ENCODE data around the gene CACNA2D3. TPM values are rescaled to one million over a fixed set of nuclear protein-coding genes. Genes with fewer than 3 reads are reported as not detected.

Gene CACNA2D3
- total RNA-seq, 4 donors from 2014 or later: 0.83 to 5.0 (median 2.5) TPM

DNA sequence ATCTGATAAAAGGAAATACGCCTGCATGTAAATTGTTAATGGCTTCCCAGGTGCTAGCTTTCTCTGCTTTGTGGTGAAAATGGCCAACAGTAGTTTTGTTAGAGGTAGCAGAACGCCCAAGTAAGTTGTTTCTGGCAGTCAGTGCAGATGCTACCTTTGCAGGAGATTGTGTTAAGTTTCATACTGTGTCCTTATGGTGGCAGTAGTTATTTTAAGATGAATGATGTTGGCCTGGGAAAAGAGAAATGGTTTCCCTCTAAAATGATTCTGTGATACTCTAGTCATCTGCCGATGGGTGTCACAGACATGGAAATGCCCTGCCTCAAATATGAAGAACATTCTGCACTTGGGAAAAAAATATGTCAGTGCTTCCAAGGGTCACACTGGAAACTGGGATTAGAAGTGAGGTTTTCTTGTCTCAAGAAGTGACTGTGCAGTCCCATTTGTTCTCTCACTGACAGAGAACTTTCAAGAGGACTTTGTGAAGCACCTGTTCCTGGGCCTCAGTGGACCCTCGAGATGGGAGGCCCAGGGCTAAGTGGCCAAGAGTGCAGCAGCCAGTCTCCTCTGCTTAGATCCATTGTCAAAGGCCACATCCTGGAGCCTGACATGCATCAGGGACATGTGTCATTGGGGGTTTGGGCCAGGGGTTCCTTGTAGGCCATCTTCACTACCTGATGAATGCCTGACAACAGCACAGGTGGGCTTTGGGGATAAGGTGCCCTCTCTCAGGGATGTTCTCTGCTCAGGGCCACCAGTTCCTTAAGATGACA is 393.3 kb downstream of the CACNA2D3 start:
- H3K9me3 ChIP-seq: no peaks in the 10 kb centered on the region
- H3K36me3 ChIP-seq: no peaks in the 10 kb centered on the region
- no peaks in the 10 kb centered on the region for H3K4me1 ChIP-seq
- no peak for DNase-seq
- H3K27ac ChIP-seq: no peak overlapping the region
- no peak overlapping the region for H3K4me3 ChIP-seq
- intact Hi-C loops (cut with DNase I; ENCODE audit: low total_unique reads): no loop called here
- no peak for TF ChIP-seq POLR2A (IDR thresholded peaks at IDR 0.05)
- no peak for TF ChIP-seq CTCF (IDR thresholded peaks at IDR 0.05)
- H3K27me3 ChIP-seq: no peaks in the 10 kb centered on the region

- no peak overlapping the region for H3K4me3 ChIP-seq
- intact Hi-C loops (cut with DNase I; ENCODE audit: low total_unique reads): no loop called here
- H3K36me3 ChIP-seq: no peaks in the 10 kb centered on the region
- H3K27ac ChIP-seq: no peak overlapping the region
- TF ChIP-seq CTCF (IDR thresholded peaks at IDR 0.05) (no peak), POLR2A (IDR thresholded peaks at IDR 0.05) (no peak)
- no peaks in the 10 kb centered on the region for H3K9me3 ChIP-seq
- DNase-seq: no peak
- no peaks in the 10 kb centered on the region for H3K27me3 ChIP-seq
- H3K4me1 ChIP-seq: no peaks in the 10 kb centered on the region
Observed at GRCh38 chr3:54517424-54517823, 395.1 kb downstream of the CACNA2D3 start.

DNA sequence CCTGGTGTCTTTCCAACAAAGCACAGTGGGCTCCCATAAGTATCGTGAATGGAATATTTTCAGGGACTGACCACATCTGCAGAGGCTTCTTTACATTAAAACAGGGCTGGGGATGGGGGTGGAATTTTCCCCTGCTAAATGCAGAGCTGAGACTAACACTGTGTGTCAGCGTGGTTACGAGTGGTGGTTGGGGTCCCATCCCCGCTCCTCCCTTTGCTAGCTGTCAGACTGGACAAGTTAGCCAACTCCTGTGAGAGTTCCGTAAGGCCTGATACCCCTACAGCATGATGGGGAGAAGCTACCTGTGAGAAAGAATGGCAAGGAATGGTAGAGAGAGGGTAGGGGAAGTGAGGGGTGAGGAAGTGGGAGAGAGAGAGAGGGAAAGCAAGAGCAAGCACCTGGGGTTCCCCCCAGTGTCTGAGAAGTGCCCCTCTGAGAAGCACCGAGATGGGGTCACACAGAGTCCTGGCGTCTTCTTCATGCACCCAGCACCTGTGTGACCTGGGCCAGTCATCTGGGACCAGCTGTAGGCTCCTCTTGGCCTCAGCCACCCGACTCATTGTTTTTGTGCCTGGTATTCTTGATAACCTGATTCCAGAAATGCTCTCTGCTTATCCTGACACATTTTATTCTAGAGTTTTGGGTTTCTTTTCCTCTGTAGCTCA is 395.8 kb downstream of the CACNA2D3 start:
- Histone ChIP-seq H3K27ac (no peak overlapping the region), H3K4me1 (no peaks in the 10 kb centered on the region), H3K27me3 (no peaks in the 10 kb centered on the region), H3K36me3 (no peaks in the 10 kb centered on the region), H3K9me3 (no peaks in the 10 kb centered on the region), H3K4me3 (no peak overlapping the region)
- intact Hi-C loops (cut with DNase I; ENCODE audit: low total_unique reads): no loop called here
- DNase-seq: no peak
- TF ChIP-seq CTCF (IDR thresholded peaks at IDR 0.05): no peak
- no peak for TF ChIP-seq POLR2A (IDR thresholded peaks at IDR 0.05)

DNA sequence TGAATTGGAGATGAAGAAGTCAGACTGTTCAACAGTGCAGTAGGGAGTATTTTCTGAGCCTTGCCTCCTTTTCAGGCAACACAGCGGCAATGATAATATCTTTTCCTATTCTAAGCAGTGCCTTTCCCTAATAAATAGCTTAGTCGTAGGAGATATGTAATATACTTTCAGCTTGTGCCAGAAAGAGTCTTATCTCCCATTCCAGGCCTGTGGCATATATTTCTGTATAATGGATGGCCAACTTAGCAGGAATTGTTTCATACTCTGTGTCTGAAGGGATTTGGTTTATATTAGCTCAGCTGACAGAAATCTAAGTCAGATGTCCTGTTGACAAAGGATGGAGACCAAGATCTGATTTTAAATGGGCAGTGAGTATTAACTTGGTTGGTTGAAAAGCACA is 397.1 kb downstream of the CACNA2D3 start:
- DNase-seq: no peak
- no peaks in the 10 kb centered on the region for H3K9me3 ChIP-seq
- intact Hi-C loops (cut with DNase I; ENCODE audit: low total_unique reads): no loop called here
- no peaks in the 10 kb centered on the region for H3K36me3 ChIP-seq
- no peaks in the 10 kb centered on the region for H3K27me3 ChIP-seq
- no peak overlapping the region for H3K4me3 ChIP-seq
- no peak for TF ChIP-seq POLR2A (IDR thresholded peaks at IDR 0.05)
- no peak for TF ChIP-seq CTCF (IDR thresholded peaks at IDR 0.05)
- H3K4me1 ChIP-seq: no peaks in the 10 kb centered on the region
- no peak overlapping the region for H3K27ac ChIP-seq

DNA sequence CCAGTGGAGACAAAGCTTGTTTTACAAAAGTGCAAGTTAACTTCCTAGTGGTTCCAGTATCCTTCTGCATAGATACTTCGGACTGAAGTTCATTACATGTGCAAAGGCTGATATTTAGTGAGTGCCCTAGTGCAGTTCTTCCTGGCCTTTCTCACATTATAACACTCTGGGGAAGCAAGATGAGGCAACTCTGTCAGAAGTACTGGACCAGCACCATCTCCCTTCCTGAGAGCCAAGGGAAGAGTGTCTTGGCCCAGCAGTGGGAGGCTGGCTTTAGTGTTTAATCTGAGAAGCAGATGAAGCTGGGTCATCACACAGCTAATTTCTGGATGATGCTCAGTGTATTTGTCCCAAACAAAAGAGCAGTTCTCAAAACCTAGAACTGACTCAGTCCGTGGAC is 397.7 kb downstream of the CACNA2D3 start:
- intact Hi-C loops (cut with DNase I; ENCODE audit: low total_unique reads): no loop called here
- no peak overlapping the region for H3K27ac ChIP-seq
- no peak for TF ChIP-seq CTCF (IDR thresholded peaks at IDR 0.05)
- TF ChIP-seq POLR2A (IDR thresholded peaks at IDR 0.05): no peak

More for the DNA sequence above, 397.7 kb downstream of the CACNA2D3 start:
- no peaks in the 10 kb centered on the region for H3K9me3 ChIP-seq
- H3K27me3 ChIP-seq: no peaks in the 10 kb centered on the region
- no peak for DNase-seq
- no peak overlapping the region for H3K4me3 ChIP-seq
- no peaks in the 10 kb centered on the region for H3K4me1 ChIP-seq
- H3K36me3 ChIP-seq: no peaks in the 10 kb centered on the region

All from uterus (tissue), 4 donors.